ENCODE measurements around the gene MARCO.

Gene MARCO

GRCh38 chr2:118988706-118989105 is 46.7 kb downstream of the MARCO start:
- TF ChIP-seq CTCF (IDR thresholded peaks at IDR 0.05; ENCODE audit: poor library complexity, severe bottlenecking): no peak
- Histone ChIP-seq H3K27me3 (ENCODE audit: insufficient read depth, poor library complexity, severe bottlenecking) (no peaks in the 10 kb centered on the region), H3K36me3 (ENCODE audit: low read depth) (no peaks in the 10 kb centered on the region), H3K9me3 (ENCODE audit: severe bottlenecking) (no peaks in the 10 kb centered on the region), H3K4me1 (ENCODE audit: insufficient read depth, poor library complexity, severe bottlenecking) (peaks cover 14% of the 10 kb centered on the region), H3K27ac (ENCODE audit: poor library complexity, severe bottlenecking) (no peak overlapping the region), H3K4me3 (ENCODE audit: severe bottlenecking) (no peak overlapping the region)
- no peak for DNase-seq (ENCODE audit: low spot score)
- ATAC-seq (ENCODE audit: low read depth): no peak

- no peak overlapping the region for H3K4me3 ChIP-seq (ENCODE audit: severe bottlenecking)
- H3K27ac ChIP-seq (ENCODE audit: poor library complexity, severe bottlenecking): no peak overlapping the region
- H3K9me3 ChIP-seq (ENCODE audit: severe bottlenecking): no peaks in the 10 kb centered on the region
- peaks cover 14% of the 10 kb centered on the region for H3K4me1 ChIP-seq (ENCODE audit: insufficient read depth, poor library complexity, severe bottlenecking)
- no peaks in the 10 kb centered on the region for H3K27me3 ChIP-seq (ENCODE audit: insufficient read depth, poor library complexity, severe bottlenecking)
- DNase-seq (ENCODE audit: low spot score) (peak; percentile 28), ATAC-seq (ENCODE audit: low read depth) (peak; percentile 67)
- H3K36me3 ChIP-seq (ENCODE audit: low read depth): no peaks in the 10 kb centered on the region
- TF ChIP-seq CTCF (IDR thresholded peaks at IDR 0.05; ENCODE audit: poor library complexity, severe bottlenecking): no peak
Measured at GRCh38 chr2:118989481-118989880, 47.5 kb downstream of the MARCO start.

- no peaks in the 10 kb centered on the region for H3K9me3 ChIP-seq (ENCODE audit: severe bottlenecking)
- TF ChIP-seq CTCF (IDR thresholded peaks at IDR 0.05; ENCODE audit: poor library complexity, severe bottlenecking): no peak
- H3K27me3 ChIP-seq (ENCODE audit: insufficient read depth, poor library complexity, severe bottlenecking): no peaks in the 10 kb centered on the region
- H3K4me1 ChIP-seq (ENCODE audit: insufficient read depth, poor library complexity, severe bottlenecking): peaks cover 14% of the 10 kb centered on the region
- H3K36me3 ChIP-seq (ENCODE audit: low read depth): no peaks in the 10 kb centered on the region
- ATAC-seq (ENCODE audit: low read depth) (no peak), DNase-seq (ENCODE audit: low spot score) (no peak)
- no peak overlapping the region for H3K4me3 ChIP-seq (ENCODE audit: severe bottlenecking)
- H3K27ac ChIP-seq (ENCODE audit: poor library complexity, severe bottlenecking): no peak overlapping the region
Measured at GRCh38 chr2:118990757-118991545, 49.0 kb downstream of the MARCO start.

- ATAC-seq (ENCODE audit: low read depth) (no peak), DNase-seq (ENCODE audit: low spot score) (no peak)
- Histone ChIP-seq H3K36me3 (ENCODE audit: low read depth) (no peaks in the 10 kb centered on the region), H3K27ac (ENCODE audit: poor library complexity, severe bottlenecking) (no peak overlapping the region), H3K9me3 (ENCODE audit: severe bottlenecking) (no peaks in the 10 kb centered on the region), H3K4me3 (ENCODE audit: severe bottlenecking) (no peak overlapping the region), H3K27me3 (ENCODE audit: insufficient read depth, poor library complexity, severe bottlenecking) (no peaks in the 10 kb centered on the region), H3K4me1 (ENCODE audit: insufficient read depth, poor library complexity, severe bottlenecking) (peaks cover 14% of the 10 kb centered on the region)
- TF ChIP-seq CTCF (IDR thresholded peaks at IDR 0.05; ENCODE audit: poor library complexity, severe bottlenecking): no peak
Measured at GRCh38 chr2:118991554-118991953, 49.6 kb downstream of the MARCO start.

- peak; percentile 68 for DNase-seq (ENCODE audit: low spot score)
- Histone ChIP-seq H3K4me1 (ENCODE audit: insufficient read depth, poor library complexity, severe bottlenecking) (peaks cover 14% of the 10 kb centered on the region), H3K4me3 (ENCODE audit: severe bottlenecking) (no peak overlapping the region), H3K9me3 (ENCODE audit: severe bottlenecking) (no peaks in the 10 kb centered on the region), H3K27me3 (ENCODE audit: insufficient read depth, poor library complexity, severe bottlenecking) (no peaks in the 10 kb centered on the region), H3K36me3 (ENCODE audit: low read depth) (no peaks in the 10 kb centered on the region), H3K27ac (ENCODE audit: poor library complexity, severe bottlenecking) (no peak overlapping the region)
- TF ChIP-seq CTCF (IDR thresholded peaks at IDR 0.05; ENCODE audit: poor library complexity, severe bottlenecking): no peak
- ATAC-seq (ENCODE audit: low read depth): peak; percentile 91
Measured at GRCh38 chr2:118992740-118993391, 50.9 kb downstream of the MARCO start.
